Prostate gland (tissue), 2 donors: Measurements from ENCODE around the gene ATP5MG. TPM values are rescaled to one million over a fixed set of nuclear protein-coding genes. Genes with fewer than 3 reads are reported as not detected.
A peak's percentile ranks its signal among the peaks of the same experiment; 100 is the strongest.

ENCODE experiments used
- DNase-seq: peaks from one replicate; pipeline ENCODE4 v3.0.0-alpha.2; 2019; ENCODE audit warnings: low spot score
- H3K27ac ChIP-seq, 2 donors: fragments of 200-600 bp; sonication (generic); 2 replicates each; pipeline ENCODE4 v1.5.1; 2017 to 2019
- H3K27me3 ChIP-seq: fragments of 200-600 bp; sonication (generic); replicated peaks from 2 replicates; pipeline ENCODE4 v1.5.1; 2019; ENCODE audit not compliant: insufficient read depth
- H3K36me3 ChIP-seq, 2 donors: fragments of 200-600 bp; sonication (generic); 1 replicate in 1 of 2; 2 replicates in 1 of 2; pipeline versions ENCODE4 v1.5.1 to v1.8.1; 2017 to 2019
- H3K4me1 ChIP-seq: fragments of 200-600 bp; sonication (generic); replicated peaks from 2 replicates; pipeline ENCODE4 v1.5.1; 2019
- H3K4me3 ChIP-seq, 2 donors: fragments of 200-600 bp; sonication (generic); 2 replicates each; pipeline ENCODE4 v1.5.1; 2017 to 2019
- H3K9me3 ChIP-seq: fragments of 200-600 bp; sonication (generic); 2 replicates; pipeline ENCODE4 v1.5.1; 2017
- POLR2A ChIP-seq: fragments of 450-650 bp; IDR thresholded peaks from one replicate; pipeline ENCODE4 v1.6.1; 2016; ENCODE audit warnings: antibody characterized with exemption, mild to moderate bottlenecking
- POLR2AphosphoS5 ChIP-seq: sonication (generic); formaldehyde crosslinking; IDR thresholded peaks from one replicate; pipeline ENCODE4 v1.6.1; 2017; ENCODE audit warnings: antibody characterized with exemption
- WGBS: methylation state at CpG from one replicate; pipeline ENCODE4 v1.1.5; 2018; 5-methylcytosine and 5-hydroxymethylcytosine counted together
- intact Hi-C: fragments of 100-400 bp; cut with DNase I; formaldehyde crosslinking; loops from one replicate; pipeline ENCODE4 v1.14.2; 2022
- total RNA-seq, 2 donors: library from RNA; depleted of rRNA; stranded (reverse); fragments of >200 nt; gene quantifications; one replicate each; pipeline ENCODE4 v1.1.0, GENCODE V29; 2016
- TF ChIP-seq, protein P1 (sequence below), 4 experiments: fragments of 200-600 bp in 2 of 4; fragments of 450-650 bp in 2 of 4; sonication (generic) in 2 of 4; IDR thresholded peaks; 1 replicate in 3 of 4; 2 replicates in 1 of 4; pipeline ENCODE4 v1.5.1; 2016 to 2019; ENCODE audit warnings: antibody characterized with exemption in 4 of 4, mild to moderate bottlenecking in 2 of 4, moderate library complexity in 2 of 4

ATP5MG gene
- total RNA-seq, 2 donors from 2014 or later: 32.9 to 66.4 TPM

- Histone ChIP-seq H3K27me3 (no peaks in the 10 kb centered on the region), H3K4me3 (peak overlapping the region; percentile 97), H3K4me1 (peaks cover 7% of the 10 kb centered on the region), H3K9me3 (no peaks in the 10 kb centered on the region), H3K27ac (peak overlapping the region; percentile 96 to 97), H3K36me3 (no peaks in the 10 kb centered on the region)
- TF ChIP-seq, protein P1, sequence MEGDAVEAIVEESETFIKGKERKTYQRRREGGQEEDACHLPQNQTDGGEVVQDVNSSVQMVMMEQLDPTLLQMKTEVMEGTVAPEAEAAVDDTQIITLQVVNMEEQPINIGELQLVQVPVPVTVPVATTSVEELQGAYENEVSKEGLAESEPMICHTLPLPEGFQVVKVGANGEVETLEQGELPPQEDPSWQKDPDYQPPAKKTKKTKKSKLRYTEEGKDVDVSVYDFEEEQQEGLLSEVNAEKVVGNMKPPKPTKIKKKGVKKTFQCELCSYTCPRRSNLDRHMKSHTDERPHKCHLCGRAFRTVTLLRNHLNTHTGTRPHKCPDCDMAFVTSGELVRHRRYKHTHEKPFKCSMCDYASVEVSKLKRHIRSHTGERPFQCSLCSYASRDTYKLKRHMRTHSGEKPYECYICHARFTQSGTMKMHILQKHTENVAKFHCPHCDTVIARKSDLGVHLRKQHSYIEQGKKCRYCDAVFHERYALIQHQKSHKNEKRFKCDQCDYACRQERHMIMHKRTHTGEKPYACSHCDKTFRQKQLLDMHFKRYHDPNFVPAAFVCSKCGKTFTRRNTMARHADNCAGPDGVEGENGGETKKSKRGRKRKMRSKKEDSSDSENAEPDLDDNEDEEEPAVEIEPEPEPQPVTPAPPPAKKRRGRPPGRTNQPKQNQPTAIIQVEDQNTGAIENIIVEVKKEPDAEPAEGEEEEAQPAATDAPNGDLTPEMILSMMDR (IDR thresholded peaks at IDR 0.05): no peak
- TF ChIP-seq POLR2A (peak; percentile 22), POLR2AphosphoS5 (peak; percentile 63)
- DNase-seq: peak; percentile 68
- WGBS: 2% methylated on average over 14 of the region's 14 CpGs
- intact Hi-C loops: loop anchor here (5.0 kb wide), 2 partner anchors 36 to 49 kb away; partner anchors contain the start of gene ATP5MG
Observed at GRCh38 chr11:118438314-118438931, 37.0 kb downstream of the ATP5MG start.

DNA sequence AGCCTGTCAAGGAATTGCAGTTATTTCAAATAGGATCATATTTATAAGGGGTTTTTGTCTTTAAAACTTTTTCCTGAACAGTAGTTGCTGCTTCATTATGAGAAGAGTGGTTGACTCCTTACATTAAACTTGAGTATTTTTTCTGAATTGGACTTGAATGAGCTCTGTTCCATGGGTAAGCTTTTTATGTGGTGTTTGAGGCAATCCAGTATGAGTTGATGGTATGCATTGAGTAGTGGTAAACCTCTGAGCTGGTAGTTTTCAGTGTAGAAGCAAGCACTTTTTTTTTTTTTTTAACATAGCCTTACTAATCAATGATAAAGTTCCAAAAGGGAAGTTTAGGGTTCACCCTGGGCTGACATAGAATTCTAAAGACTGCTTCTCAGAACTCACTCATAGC lies 38.2 kb downstream of the ATP5MG start:
- TF ChIP-seq POLR2AphosphoS5 (no peak), POLR2A (no peak)
- TF ChIP-seq, protein P1 (IDR thresholded peaks at IDR 0.05): no peak
- H3K27me3 ChIP-seq: no peaks in the 10 kb centered on the region
- H3K27ac ChIP-seq: no peak overlapping the region
- no peak overlapping the region for H3K4me3 ChIP-seq
- intact Hi-C loops: loop anchor here (5.0 kb wide), 2 partner anchors 37 to 48 kb away; partner anchors contain the start of gene ATP5MG
- no peak for DNase-seq
- peaks cover 7% of the 10 kb centered on the region for H3K4me1 ChIP-seq
- no peaks in the 10 kb centered on the region for H3K36me3 ChIP-seq
- H3K9me3 ChIP-seq: no peaks in the 10 kb centered on the region

- WGBS: 26% methylated on average over 3 of the region's 3 CpGs
- no peak overlapping the region for H3K4me3 ChIP-seq
- intact Hi-C loops: no loop called here
- H3K27me3 ChIP-seq: no peaks in the 10 kb centered on the region
- no peaks in the 10 kb centered on the region for H3K36me3 ChIP-seq
- no peak for TF ChIP-seq POLR2AphosphoS5
- TF ChIP-seq, protein P1 (IDR thresholded peaks at IDR 0.05): no peak
- TF ChIP-seq POLR2A: no peak
- H3K27ac ChIP-seq: no peak overlapping the region
- no peak for DNase-seq
- H3K9me3 ChIP-seq: no peaks in the 10 kb centered on the region
- H3K4me1 ChIP-seq: peaks cover 7% of the 10 kb centered on the region
Observed at GRCh38 chr11:118441770-118442275, 40.4 kb downstream of the ATP5MG start.

GRCh38 chr11:118442301-118442700 lies 40.9 kb downstream of the ATP5MG start:
- peaks cover 7% of the 10 kb centered on the region for H3K4me1 ChIP-seq
- no peak overlapping the region for H3K27ac ChIP-seq
- intact Hi-C loops: no loop called here
- WGBS: 45% methylated on average over 3 of the region's 3 CpGs
- no peaks in the 10 kb centered on the region for H3K27me3 ChIP-seq
- H3K4me3 ChIP-seq: no peak overlapping the region
- no peaks in the 10 kb centered on the region for H3K36me3 ChIP-seq
- no peaks in the 10 kb centered on the region for H3K9me3 ChIP-seq
- TF ChIP-seq POLR2A (no peak), POLR2AphosphoS5 (no peak)
- TF ChIP-seq, protein P1 (IDR thresholded peaks at IDR 0.05): no peak
- no peak for DNase-seq
